NCI-H2196 (cell line): Measurements from ENCODE around the gene RTP3.
"Not testable (repeated sequence)": the region's sequence is repeated elsewhere in the genome, so short reads cannot be mapped to it uniquely, and the experiment has no call there.

Experiments
- DNase-seq: peaks from one replicate; lab custom pipeline; 2025; ENCODE audit not compliant: unreplicated experiment; lab: John Stamatoyannopoulos, UW

RTP3 gene

GRCh38 chr3:46544771-46545503 lies 47.2 kb downstream of the RTP3 start:
- DNase-seq = no peak

- no peak for DNase-seq
Measured at GRCh38 chr3:46545818-46546630, 48.2 kb downstream of the RTP3 start.

GRCh38 chr3:46546896-46547440 lies 49.2 kb downstream of the RTP3 start:
- no peak for DNase-seq

- not testable (repeated sequence) for DNase-seq
Measured at GRCh38 chr3:46548611-46549010, 50.8 kb downstream of the RTP3 start.

- no peak for DNase-seq
Measured at GRCh38 chr3:46549408-46549904, 51.7 kb downstream of the RTP3 start.

GRCh38 chr3:46549989-46550388 lies 52.2 kb downstream of the RTP3 start:
- no peak for DNase-seq
